Muscle of leg (tissue), 11 donors: ENCODE measurements around the gene ULK4. TPM values are rescaled to one million over a fixed set of nuclear protein-coding genes. Genes with fewer than 3 reads are reported as not detected.

ENCODE experiments used
- DNase-seq: peaks from one replicate; pipeline ENCODE4 v3.0.0; 2013
- H3K27ac ChIP-seq: one replicate; pipeline ENCODE4 v1.5.1; 2013; ENCODE audit warnings: mild to moderate bottlenecking, low read length, control low read depth
- H3K27me3 ChIP-seq: one replicate; pipeline ENCODE4 v1.6.1; 2013; ENCODE audit warnings: low read length; ENCODE audit not compliant: control insufficient read depth, insufficient read depth
- H3K36me3 ChIP-seq: one replicate; pipeline ENCODE4 v1.6.1; 2013; ENCODE audit warnings: low read length; ENCODE audit not compliant: control insufficient read depth, insufficient read depth
- H3K4me1 ChIP-seq: one replicate; pipeline ENCODE4 v1.6.1; 2013; ENCODE audit warnings: low read length; ENCODE audit not compliant: control insufficient read depth, insufficient read depth
- H3K4me3 ChIP-seq: one replicate; pipeline ENCODE4 v1.5.1; 2013; ENCODE audit warnings: low read length, control low read depth
- H3K9me3 ChIP-seq: replicated peaks from 2 replicates; pipeline ENCODE4 v1.6.1; 2013; ENCODE audit warnings: low read depth, low read length; ENCODE audit not compliant: control insufficient read depth
- WGBS: methylation state at CpG from one replicate; pipeline ENCODE4 v1.1.5; 2013; ENCODE audit warnings: missing lambda C conversion rate; ENCODE audit not compliant: insufficient coverage; 5-methylcytosine and 5-hydroxymethylcytosine counted together
- polyA plus RNA-seq, 8 donors: library from polyadenylated mRNA; unstranded; fragments of 120-200 nt; gene quantifications; one replicate each; pipeline versions ENCODE4 v1.2.1 to v1.2.3, GENCODE V29; 2013; ENCODE audit warnings: inconsistent platforms in 1 of 8, low replicate concordance in 1 of 8; ENCODE audit not compliant: insufficient read length in 8 of 8, insufficient read depth in 1 of 8
- total RNA-seq: library from RNA; stranded (reverse); fragments of 120-200 nt; gene quantifications from one replicate; pipeline ENCODE4 v1.2.4, GENCODE V29; 2013

The ULK4 gene
- total and polyA plus RNA-seq, 9 donors: 2.2 to 5.6 (median 2.4) TPM

- H3K27ac ChIP-seq: no peak overlapping the region
- H3K4me3 ChIP-seq: no peak overlapping the region
- no peaks in the 10 kb centered on the region for H3K27me3 ChIP-seq
- no peaks in the 10 kb centered on the region for H3K9me3 ChIP-seq
- no peaks in the 10 kb centered on the region for H3K4me1 ChIP-seq
- H3K36me3 ChIP-seq: no peaks in the 10 kb centered on the region
- 0% methylated on average over 1 of the region's 1 CpG for WGBS
- DNase-seq: no peak
Measured at GRCh38 chr3:41338276-41338675, 623.6 kb downstream of the ULK4 start.

- H3K9me3 ChIP-seq: no peaks in the 10 kb centered on the region
- no peak for DNase-seq
- H3K27me3 ChIP-seq: no peaks in the 10 kb centered on the region
- H3K4me3 ChIP-seq: no peak overlapping the region
- H3K36me3 ChIP-seq: no peaks in the 10 kb centered on the region
- H3K4me1 ChIP-seq: no peaks in the 10 kb centered on the region
- H3K27ac ChIP-seq: no peak overlapping the region
- no CpG with 5 or more reads among the region's 2 CpGs for WGBS
Measured at GRCh38 chr3:41334426-41334825, 627.5 kb downstream of the ULK4 start.

- no peaks in the 10 kb centered on the region for H3K9me3 ChIP-seq
- no peak for DNase-seq
- no peak overlapping the region for H3K4me3 ChIP-seq
- 100% methylated on average over 2 of the region's 3 CpGs for WGBS
- H3K4me1 ChIP-seq: no peaks in the 10 kb centered on the region
- no peaks in the 10 kb centered on the region for H3K36me3 ChIP-seq
- H3K27ac ChIP-seq: no peak overlapping the region
- H3K27me3 ChIP-seq: no peaks in the 10 kb centered on the region
Measured at GRCh38 chr3:41331041-41331440, 630.9 kb downstream of the ULK4 start.

GRCh38 chr3:41330465-41330864 is 631.4 kb downstream of the ULK4 start:
- H3K36me3 ChIP-seq: no peaks in the 10 kb centered on the region
- no peaks in the 10 kb centered on the region for H3K9me3 ChIP-seq
- WGBS: no CpG with 5 or more reads among the region's 1 CpG
- H3K4me1 ChIP-seq: no peaks in the 10 kb centered on the region
- DNase-seq: no peak
- no peak overlapping the region for H3K4me3 ChIP-seq
- no peaks in the 10 kb centered on the region for H3K27me3 ChIP-seq
- H3K27ac ChIP-seq: no peak overlapping the region

GRCh38 chr3:41329881-41330280 is 632.0 kb downstream of the ULK4 start:
- no peak for DNase-seq
- Histone ChIP-seq H3K27me3 (no peaks in the 10 kb centered on the region), H3K27ac (no peak overlapping the region), H3K36me3 (no peaks in the 10 kb centered on the region), H3K4me1 (no peaks in the 10 kb centered on the region), H3K4me3 (no peak overlapping the region), H3K9me3 (no peaks in the 10 kb centered on the region)
- WGBS: 36% methylated on average over 2 of the region's 2 CpGs

GRCh38 chr3:41328926-41329325 is 633.0 kb downstream of the ULK4 start:
- DNase-seq: no peak
- Histone ChIP-seq H3K27me3 (no peaks in the 10 kb centered on the region), H3K4me1 (no peaks in the 10 kb centered on the region), H3K36me3 (no peaks in the 10 kb centered on the region), H3K4me3 (no peak overlapping the region), H3K27ac (no peak overlapping the region), H3K9me3 (no peaks in the 10 kb centered on the region)
- WGBS: no CpG with 5 or more reads among the region's 2 CpGs

GRCh38 chr3:41327718-41328117 is 634.2 kb downstream of the ULK4 start:
- DNase-seq: no peak
- 57% methylated on average over 3 of the region's 6 CpGs for WGBS

GRCh38 chr3:41324156-41324475 is 637.8 kb downstream of the ULK4 start:
- H3K27ac ChIP-seq: no peak overlapping the region
- H3K9me3 ChIP-seq: no peaks in the 10 kb centered on the region
- no peak overlapping the region for H3K4me3 ChIP-seq
- no peaks in the 10 kb centered on the region for H3K27me3 ChIP-seq
- no peaks in the 10 kb centered on the region for H3K4me1 ChIP-seq
- DNase-seq: no peak
- no peaks in the 10 kb centered on the region for H3K36me3 ChIP-seq

More at GRCh38 chr3:41327718-41328117, 634.2 kb downstream of the ULK4 start:
- Histone ChIP-seq H3K27ac (no peak overlapping the region), H3K36me3 (no peaks in the 10 kb centered on the region), H3K9me3 (no peaks in the 10 kb centered on the region), H3K4me1 (no peaks in the 10 kb centered on the region), H3K27me3 (no peaks in the 10 kb centered on the region), H3K4me3 (no peak overlapping the region)

GRCh38 chr3:41323467-41324155 is 638.3 kb downstream of the ULK4 start:
- Histone ChIP-seq H3K27ac (no peak overlapping the region), H3K9me3 (no peaks in the 10 kb centered on the region), H3K27me3 (no peaks in the 10 kb centered on the region), H3K4me1 (no peaks in the 10 kb centered on the region), H3K4me3 (no peak overlapping the region), H3K36me3 (no peaks in the 10 kb centered on the region)
- DNase-seq: peak; percentile 19
- WGBS: 25% methylated on average over 1 of the region's 3 CpGs

- DNase-seq: no peak
- no peak overlapping the region for H3K27ac ChIP-seq
- no peak overlapping the region for H3K4me3 ChIP-seq
- no peaks in the 10 kb centered on the region for H3K4me1 ChIP-seq
- no peaks in the 10 kb centered on the region for H3K36me3 ChIP-seq
- no peaks in the 10 kb centered on the region for H3K27me3 ChIP-seq
- WGBS: no CpG with 5 or more reads among the region's 5 CpGs
- no peaks in the 10 kb centered on the region for H3K9me3 ChIP-seq
Measured at GRCh38 chr3:41321642-41321980, 640.3 kb downstream of the ULK4 start.
